Psoas muscle (tissue), 8 donors: ENCODE data around the gene EAF1. TPM values are rescaled to one million over a fixed set of nuclear protein-coding genes. Genes with fewer than 3 reads are reported as not detected.
A peak's percentile ranks its signal among the peaks of the same experiment; 100 is the strongest.

Experiments used
- ATAC-seq, 4 donors: fragments of 200-7000 bp; cut with Tn5 transposase; one replicate each; pipeline ENCODE4 v1.9.1; 2020; ENCODE audit warnings: moderate library complexity in 3 of 4, mild to moderate bottlenecking in 2 of 4
- DNase-seq, 2 donors: peaks; one replicate each; pipeline ENCODE4 v3.0.0-alpha.2; 2020
- H3K27ac ChIP-seq: fragments of 200-600 bp; one replicate; pipeline ENCODE4 v1.8.0; 2022
- H3K27me3 ChIP-seq, 3 donors: fragments of 200-600 bp in 1 of 3; one replicate each; pipeline versions ENCODE4 v1.6.1 to v1.8.0; 2013 to 2022; ENCODE audit warnings: low read length in 2 of 3, mild to moderate bottlenecking in 2 of 3, moderate library complexity in 1 of 3; ENCODE audit not compliant: insufficient read depth in 3 of 3
- H3K36me3 ChIP-seq, 2 donors: fragments of 200-600 bp in 1 of 2; one replicate each; pipeline versions ENCODE4 v1.6.1 to v1.8.0; 2013 to 2022; ENCODE audit warnings: low read depth in 1 of 2, mild to moderate bottlenecking in 1 of 2, moderate library complexity in 1 of 2; ENCODE audit not compliant: insufficient read depth in 1 of 2
- H3K4me1 ChIP-seq: fragments of 200-600 bp; one replicate; pipeline ENCODE4 v1.8.0; 2022
- H3K4me3 ChIP-seq: fragments of 200-600 bp; one replicate; pipeline ENCODE4 v1.8.0; 2022; ENCODE audit warnings: mild to moderate bottlenecking
- H3K9me3 ChIP-seq: fragments of 200-600 bp; one replicate; pipeline ENCODE4 v1.8.0; 2022
- WGBS, 3 donors: extraction: QIAGEN DNeasy Blood & Tissue Kit; methylation state at CpG; one replicate each; pipeline versions ENCODE4 v1.1.6 to v1.1.7; 2013; 5-methylcytosine and 5-hydroxymethylcytosine counted together
- intact Hi-C, 2 donors: fragments of 100-400 bp; cut with DNase I; formaldehyde crosslinking; loops; one replicate each; pipeline versions ENCODE4 v1.11.0 to v1.14.2; 2022
- polyA plus RNA-seq, 3 donors: library from polyadenylated mRNA; stranded (reverse); fragments of 200-250 nt; gene quantifications; one replicate each; pipeline ENCODE4 v1.2.3, GENCODE V29; 2013
- total RNA-seq, 4 donors: library from RNA; stranded (reverse); fragmentation: NEBNext Ultra II Directional in 2 of 4; extraction: Animal tissue kit (Norgen Biotek cat#: 25700) in 2 of 4; gene quantifications; one replicate each; pipeline versions ENCODE4 v1.2.1 to v1.2.4, GENCODE V29; 2021 to 2023
- TF ChIP-seq, protein P1 (sequence below): fragments of 200-600 bp; IDR thresholded peaks from one replicate; pipeline ENCODE4 v1.8.0; 2022; ENCODE audit warnings: antibody characterized with exemption
- donor health status: healthy with polysubstance abuse.
- donor health status: DM: no; HTN: no; CAD: no; lungs with moderate emphysema.
- donor health status: Bipolar disorder and iron deficiency.
- donor health status: healthy.
- donor health status: DM: yes; HTN: yes; CAD: no.
- donor health status: DM: no; HTN: no; CAD: no.
- donor health status: DM: no; HTN: no; CAD: no.
- donor health status: DM: yes; HTN: yes; CAD: no.

Gene EAF1
- total and polyA plus RNA-seq, 7 donors, result 5.0 to 17.9 (median 9.6) TPM

DNA sequence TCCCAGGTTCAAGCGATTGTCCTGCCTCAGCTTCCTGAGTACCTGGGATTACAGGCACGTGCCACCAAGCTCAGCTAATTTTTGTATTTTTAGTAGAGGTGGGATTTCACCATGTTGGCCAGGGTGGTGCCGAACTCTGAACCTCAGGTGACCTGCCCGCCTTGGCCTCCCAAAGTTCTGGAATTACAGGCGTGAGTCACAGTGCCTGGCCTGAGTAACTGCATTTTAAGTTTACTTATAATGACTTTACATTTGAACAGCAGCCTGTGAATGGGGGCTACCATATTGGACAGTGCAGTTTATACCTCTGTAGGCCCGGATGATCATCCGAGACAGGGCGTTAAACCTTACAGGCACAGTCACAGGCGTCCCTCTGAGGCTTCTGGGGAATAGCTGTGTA, 24.8 kb downstream of the EAF1 start:
- TF ChIP-seq, protein P1, sequence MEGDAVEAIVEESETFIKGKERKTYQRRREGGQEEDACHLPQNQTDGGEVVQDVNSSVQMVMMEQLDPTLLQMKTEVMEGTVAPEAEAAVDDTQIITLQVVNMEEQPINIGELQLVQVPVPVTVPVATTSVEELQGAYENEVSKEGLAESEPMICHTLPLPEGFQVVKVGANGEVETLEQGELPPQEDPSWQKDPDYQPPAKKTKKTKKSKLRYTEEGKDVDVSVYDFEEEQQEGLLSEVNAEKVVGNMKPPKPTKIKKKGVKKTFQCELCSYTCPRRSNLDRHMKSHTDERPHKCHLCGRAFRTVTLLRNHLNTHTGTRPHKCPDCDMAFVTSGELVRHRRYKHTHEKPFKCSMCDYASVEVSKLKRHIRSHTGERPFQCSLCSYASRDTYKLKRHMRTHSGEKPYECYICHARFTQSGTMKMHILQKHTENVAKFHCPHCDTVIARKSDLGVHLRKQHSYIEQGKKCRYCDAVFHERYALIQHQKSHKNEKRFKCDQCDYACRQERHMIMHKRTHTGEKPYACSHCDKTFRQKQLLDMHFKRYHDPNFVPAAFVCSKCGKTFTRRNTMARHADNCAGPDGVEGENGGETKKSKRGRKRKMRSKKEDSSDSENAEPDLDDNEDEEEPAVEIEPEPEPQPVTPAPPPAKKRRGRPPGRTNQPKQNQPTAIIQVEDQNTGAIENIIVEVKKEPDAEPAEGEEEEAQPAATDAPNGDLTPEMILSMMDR, result no peak
- Histone ChIP-seq H3K4me1 (no peaks in the 10 kb centered on the region), H3K4me3 (no peak overlapping the region), H3K27me3 (no peaks in the 10 kb centered on the region), H3K27ac (no peak overlapping the region), H3K9me3 (no peaks in the 10 kb centered on the region), H3K36me3 (peaks cover 0 to 73% of the 10 kb centered on the region in 2 donors)
- intact Hi-C loops, result no loop called here
- no peak for ATAC-seq
- DNase-seq, result no peak
- WGBS, 3 donors, result 77 to 86% (median 86%) methylated on average over 9 of the region's 9 CpGs

DNA sequence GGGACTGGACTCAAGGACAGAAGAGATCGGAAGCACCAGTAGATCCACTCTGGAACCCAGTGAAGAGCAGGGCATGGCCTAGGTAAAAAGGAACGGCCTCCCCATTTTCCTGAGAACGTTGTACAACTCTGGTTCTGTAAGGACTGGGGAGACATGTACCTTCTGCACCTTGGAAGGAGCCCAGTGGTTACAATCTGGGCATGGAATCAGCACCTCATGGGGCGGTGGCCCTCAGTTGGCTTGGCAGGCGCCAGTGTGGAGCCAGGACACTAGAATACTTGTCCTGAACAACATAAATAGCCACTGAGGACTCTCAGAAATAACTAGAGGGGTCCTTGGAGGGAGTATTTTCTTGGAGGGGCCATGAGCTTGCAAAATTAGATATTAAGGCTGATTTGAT, 25.6 kb downstream of the EAF1 start:
- Histone ChIP-seq H3K27ac (no peak overlapping the region), H3K4me1 (no peaks in the 10 kb centered on the region), H3K9me3 (no peaks in the 10 kb centered on the region), H3K27me3 (no peaks in the 10 kb centered on the region), H3K36me3 (peaks cover 0 to 74% of the 10 kb centered on the region in 2 donors), H3K4me3 (no peak overlapping the region)
- DNase-seq (no peak), ATAC-seq (peak in 2 of 4 donors; percentile 45 to 55)
- TF ChIP-seq, protein P1, result no peak
- intact Hi-C loops, result no loop called here
- 71 to 85% (median 76%) methylated on average over 5 of the region's 5 CpGs for WGBS, 3 donors

DNA sequence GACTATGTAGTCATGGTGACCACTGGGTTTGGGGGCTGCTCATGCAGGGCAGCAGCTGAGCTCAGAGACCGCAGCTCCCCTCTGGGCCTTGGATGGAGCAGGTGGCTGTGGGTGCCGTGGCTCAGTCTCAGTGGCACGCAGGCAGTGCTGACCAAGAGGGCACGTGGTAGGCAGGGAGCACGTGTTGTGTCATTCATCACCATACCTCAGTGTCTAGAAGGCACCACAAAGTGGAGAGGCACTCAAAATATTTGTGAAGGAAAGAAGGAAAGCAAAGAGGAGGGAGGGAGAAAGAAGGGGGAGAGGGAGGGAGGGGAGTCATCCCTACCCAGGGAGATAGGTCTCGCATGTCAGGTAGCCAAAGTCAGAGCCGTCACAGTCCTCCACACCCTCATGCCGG, 26.1 kb downstream of the EAF1 start:
- H3K27ac ChIP-seq, result no peak overlapping the region
- intact Hi-C loops, result no loop called here
- TF ChIP-seq, protein P1, result no peak
- H3K27me3 ChIP-seq, result no peaks in the 10 kb centered on the region
- no peak for DNase-seq
- H3K4me3 ChIP-seq, result no peak overlapping the region
- no peaks in the 10 kb centered on the region for H3K4me1 ChIP-seq
- peak; percentile 27 to 63 (median 52) for ATAC-seq
- H3K36me3 ChIP-seq, result peaks cover 0 to 74% of the 10 kb centered on the region in 2 donors
- no peaks in the 10 kb centered on the region for H3K9me3 ChIP-seq
- WGBS, 3 donors, result 78 to 84% (median 83%) methylated on average over 8 of the region's 8 CpGs

DNA sequence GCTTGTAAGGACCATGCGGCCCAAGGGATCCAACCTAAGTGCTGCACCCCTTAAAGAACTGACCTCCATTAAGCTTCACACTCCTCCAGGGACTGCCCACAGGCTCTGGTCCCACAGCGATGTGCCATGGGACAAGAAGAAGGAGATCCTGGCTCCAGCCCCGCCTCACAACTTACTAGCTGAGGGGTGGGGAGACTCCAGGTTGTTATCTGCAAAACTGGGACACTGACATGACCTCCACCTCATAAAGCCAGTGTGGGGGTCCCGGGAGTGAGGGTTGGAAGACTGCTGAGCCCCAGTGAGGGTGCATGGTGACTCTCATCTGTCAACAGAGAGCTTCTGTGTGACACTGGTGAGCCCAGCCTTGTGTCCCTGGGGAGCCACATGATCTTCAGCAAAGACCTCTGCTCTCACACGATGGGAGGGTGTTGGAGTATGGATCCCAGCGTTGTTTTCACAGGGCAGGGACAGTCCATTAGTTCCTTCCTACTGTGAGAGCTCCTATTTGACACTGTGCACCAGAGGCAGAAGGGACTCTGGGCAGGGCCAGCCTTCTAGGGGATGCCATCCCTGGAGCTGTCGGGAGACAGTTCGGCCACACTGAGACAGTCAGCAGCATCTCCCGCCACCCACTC, 26.7 kb downstream of the EAF1 start:
- intact Hi-C loops, result no loop called here
- no peak overlapping the region for H3K4me3 ChIP-seq
- TF ChIP-seq, protein P1, result no peak
- H3K9me3 ChIP-seq, result no peaks in the 10 kb centered on the region
- no peaks in the 10 kb centered on the region for H3K27me3 ChIP-seq
- WGBS, 3 donors, result 76 to 80% (median 80%) methylated on average over 9 of the region's 9 CpGs
- peaks cover 0 to 74% of the 10 kb centered on the region in 2 donors for H3K36me3 ChIP-seq
- no peaks in the 10 kb centered on the region for H3K4me1 ChIP-seq
- ATAC-seq, result peak in 1 of 4 donors; percentile 15
- H3K27ac ChIP-seq, result no peak overlapping the region
- no peak for DNase-seq

DNA sequence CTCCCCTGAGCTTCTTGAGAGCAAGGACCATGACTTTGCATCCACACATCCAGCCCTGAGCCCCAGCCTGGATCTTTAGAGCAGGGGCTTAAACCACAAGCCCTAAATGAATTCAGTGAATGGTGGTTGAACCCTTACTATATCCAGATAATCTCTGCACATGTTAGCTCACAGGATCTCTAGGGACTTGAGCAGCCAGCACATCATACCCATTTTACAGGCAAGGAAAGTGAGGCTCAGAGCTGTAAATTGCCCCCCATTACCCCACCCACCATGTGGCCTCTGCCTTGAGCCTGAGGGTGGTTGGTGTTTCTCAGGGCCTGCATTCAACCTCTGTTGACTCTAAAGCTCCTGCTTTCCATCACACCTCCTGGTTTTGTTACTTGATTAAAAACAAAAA, 27.6 kb downstream of the EAF1 start:
- DNase-seq (no peak), ATAC-seq (no peak)
- no peaks in the 10 kb centered on the region for H3K4me1 ChIP-seq
- H3K27ac ChIP-seq, result no peak overlapping the region
- H3K4me3 ChIP-seq, result no peak overlapping the region
- H3K9me3 ChIP-seq, result no peaks in the 10 kb centered on the region
- TF ChIP-seq, protein P1, result no peak
- intact Hi-C loops, result no loop called here
- peaks cover 0 to 69% of the 10 kb centered on the region in 2 donors for H3K36me3 ChIP-seq
- H3K27me3 ChIP-seq, result no peaks in the 10 kb centered on the region
